ENCODE measurements around the gene CHDH.

DNA sequence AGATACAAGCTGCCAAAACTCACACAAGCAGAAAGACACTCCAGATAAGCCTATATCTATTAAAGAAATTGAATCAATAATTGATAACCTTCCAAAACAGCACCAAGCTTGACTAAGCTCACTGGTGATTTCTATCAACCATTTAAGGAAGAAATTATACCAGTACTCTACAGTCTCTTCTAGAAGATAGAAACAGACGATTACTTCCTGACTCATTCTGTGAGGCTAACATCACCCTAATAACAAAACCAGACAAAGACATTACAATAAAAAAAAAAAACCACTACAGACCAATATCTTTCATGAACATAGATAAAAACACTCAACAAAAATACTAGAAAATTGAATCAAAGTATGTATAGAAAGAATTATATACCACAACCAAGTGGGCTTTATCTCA lies 20.2 kb downstream of the CHDH start:
- TF ChIP-seq, protein P1, sequence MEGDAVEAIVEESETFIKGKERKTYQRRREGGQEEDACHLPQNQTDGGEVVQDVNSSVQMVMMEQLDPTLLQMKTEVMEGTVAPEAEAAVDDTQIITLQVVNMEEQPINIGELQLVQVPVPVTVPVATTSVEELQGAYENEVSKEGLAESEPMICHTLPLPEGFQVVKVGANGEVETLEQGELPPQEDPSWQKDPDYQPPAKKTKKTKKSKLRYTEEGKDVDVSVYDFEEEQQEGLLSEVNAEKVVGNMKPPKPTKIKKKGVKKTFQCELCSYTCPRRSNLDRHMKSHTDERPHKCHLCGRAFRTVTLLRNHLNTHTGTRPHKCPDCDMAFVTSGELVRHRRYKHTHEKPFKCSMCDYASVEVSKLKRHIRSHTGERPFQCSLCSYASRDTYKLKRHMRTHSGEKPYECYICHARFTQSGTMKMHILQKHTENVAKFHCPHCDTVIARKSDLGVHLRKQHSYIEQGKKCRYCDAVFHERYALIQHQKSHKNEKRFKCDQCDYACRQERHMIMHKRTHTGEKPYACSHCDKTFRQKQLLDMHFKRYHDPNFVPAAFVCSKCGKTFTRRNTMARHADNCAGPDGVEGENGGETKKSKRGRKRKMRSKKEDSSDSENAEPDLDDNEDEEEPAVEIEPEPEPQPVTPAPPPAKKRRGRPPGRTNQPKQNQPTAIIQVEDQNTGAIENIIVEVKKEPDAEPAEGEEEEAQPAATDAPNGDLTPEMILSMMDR (IDR thresholded peaks at IDR 0.05; ENCODE audit: borderline replicate concordance, extremely low read depth, low read length, poor library complexity, severe bottlenecking) = no peak
- no peak for TF ChIP-seq EZH2 (IDR thresholded peaks at IDR 0.05; ENCODE audit: borderline replicate concordance, low read depth, low read length, severe bottlenecking)
